Measurements from ENCODE around the gene ADH4. TPM values are rescaled to one million over a fixed set of nuclear protein-coding genes. Genes with fewer than 3 reads are reported as not detected.

The ADH4 gene
- total RNA-seq, 1 experiment from 2014 or later, result 0.11 TPM

GRCh38 chr4:99104153-99104552, 39.9 kb downstream of the ADH4 start (continued):
- TF ChIP-seq PRRX2 (CRISPR knock-in tag; IDR thresholded peaks at IDR 0.05) (no peak), ZNF281 (CRISPR knock-in tag; IDR thresholded peaks at IDR 0.05) (no peak), USF2 (CRISPR knock-in tag; IDR thresholded peaks at IDR 0.05) (no peak)

GRCh38 chr4:99103166-99103565, 40.9 kb downstream of the ADH4 start:
- ChIA-PET CTCF (no interaction called here), POLR2A (no interaction called here)
- no peak overlapping the region for H3K27ac Mint-ChIP-seq
- H3K36me3 Mint-ChIP-seq, result peaks cover 20% of the 10 kb centered on the region
- H3K4me3 Mint-ChIP-seq, result no peak overlapping the region
- DNase-seq (ENCODE audit: low spot score) (no peak), ATAC-seq (no peak)
- peaks cover 2% of the 10 kb centered on the region; the same call in 1 of the 2 replicates for H3K27me3 Mint-ChIP-seq (ENCODE audit: low read depth)
- peaks cover 9% of the 10 kb centered on the region for H3K4me1 Mint-ChIP-seq
- no peak for TF ChIP-seq MYBL2 (CRISPR knock-in tag; IDR thresholded peaks at IDR 0.05)
- no peak for TF ChIP-seq RELA (CRISPR knock-in tag; IDR thresholded peaks at IDR 0.05; ENCODE audit: borderline replicate concordance)
- TF ChIP-seq GRHL2 (CRISPR knock-in tag; IDR thresholded peaks at IDR 0.05; ENCODE audit: insufficient replicate concordance, severe bottlenecking), result no peak
- no peak for TF ChIP-seq STAT6 (CRISPR knock-in tag; conservative IDR thresholded peaks at IDR 0.05; ENCODE audit: low read depth)
- no peak for TF ChIP-seq NR3C1 (CRISPR knock-in tag; conservative IDR thresholded peaks at IDR 0.05; ENCODE audit: low read depth)
- no peak for TF ChIP-seq HMGXB4 (CRISPR knock-in tag; IDR thresholded peaks at IDR 0.05)
- no peak for TF ChIP-seq IRF2 (CRISPR knock-in tag; IDR thresholded peaks at IDR 0.05; ENCODE audit: borderline replicate concordance, low read depth)
- H3K9me3 Mint-ChIP-seq, result peaks cover 22% of the 10 kb centered on the region

GRCh38 chr4:99102634-99103033, 41.5 kb downstream of the ADH4 start:
- peaks cover 23% of the 10 kb centered on the region for H3K9me3 Mint-ChIP-seq
- CTCF ChIA-PET, result no interaction called here
- DNase-seq (ENCODE audit: low spot score) (no peak), ATAC-seq (no peak)
- POLR2A ChIA-PET, result interaction anchor here (0.6 kb wide), 1 partner anchor 262 kb away, joined by 3 read pairs; no protein-coding TSS in a partner anchor
- H3K4me1 Mint-ChIP-seq, result peaks cover 3% of the 10 kb centered on the region
- peaks cover 20% of the 10 kb centered on the region for H3K36me3 Mint-ChIP-seq
- no peak overlapping the region for H3K4me3 Mint-ChIP-seq
- H3K27ac Mint-ChIP-seq, result no peak overlapping the region
- H3K27me3 Mint-ChIP-seq (ENCODE audit: low read depth), result peaks cover 2% of the 10 kb centered on the region; the same call in 1 of the 2 replicates
- TF ChIP-seq ZNF416 (CRISPR knock-in tag; IDR thresholded peaks at IDR 0.05) (no peak), ZNF138 (CRISPR knock-in tag; conservative IDR thresholded peaks at IDR 0.05) (no peak), NFATC4 (CRISPR knock-in tag; IDR thresholded peaks at IDR 0.05) (no peak), E2F4 (CRISPR knock-in tag; IDR thresholded peaks at IDR 0.05; ENCODE audit: borderline replicate concordance, low read depth) (no peak), PRRX2 (CRISPR knock-in tag; IDR thresholded peaks at IDR 0.05) (no peak), CREB1 (CRISPR knock-in tag; IDR thresholded peaks at IDR 0.05) (no peak), ZSCAN18 (CRISPR knock-in tag; IDR thresholded peaks at IDR 0.05) (no peak), MLX (CRISPR knock-in tag; IDR thresholded peaks at IDR 0.05) (no peak), NR1H2 (CRISPR knock-in tag; IDR thresholded peaks at IDR 0.05) (no peak), CBFB (CRISPR knock-in tag; IDR thresholded peaks at IDR 0.05; ENCODE audit: low read depth) (no peak)
